Endothelial cell of umbilical vein (primary cell): ENCODE results near the gene MMP24. TPM values are rescaled to one million over a fixed set of nuclear protein-coding genes. Genes with fewer than 3 reads are reported as not detected.

Source experiments
- BruUV-seq: library from RNA; stranded (reverse); fragments of 400-500 nt; replicated peaks from 2 replicates; lab custom pipeline; 2021; lab: Mats Ljungman, UMichigan
- CTCF ChIA-PET: fragments of 300-600, 350-600 bp; sonication (Branson Sonifier 250); formaldehyde crosslinking; loops from one replicate; lab custom pipeline; 2021; ENCODE audit warnings: antibody characterized with exemption, inconsistent platforms; lab: Charles Lee
- POLR2A ChIA-PET: fragments of 300-600, 350-600 bp; sonication (Branson Sonifier 250); formaldehyde crosslinking; loops from one replicate; lab custom pipeline; 2021; ENCODE audit warnings: antibody characterized with exemption, inconsistent platforms; lab: Charles Lee
- DNase-seq: peaks from one replicate; pipeline ENCODE4 v3.0.0-alpha.2; 2011; ENCODE audit warnings: low read depth, low spot score
- FAIRE-seq: peaks from 2 replicates; lab custom pipeline; 2011; peaks lifted over from hg19 to GRCh38; lab: Jason Lieb, UNC
- H2AFZ ChIP-seq: 2 replicates; pipeline ENCODE4 v1.6.0; 2012; ENCODE audit warnings: low read depth, low read length, control low read depth, inconsistent platforms
- H3K27ac ChIP-seq: 2 replicates; pipeline ENCODE4 v1.5.1; 2011; ENCODE audit warnings: low read depth, mild to moderate bottlenecking, control low read depth, low read length, moderate library complexity; ENCODE audit not compliant: insufficient read depth
- H3K27me3 ChIP-seq, 2 experiments: 2 replicates each; pipeline versions ENCODE4 v1.6.0 to v1.6.1; 2011; ENCODE audit warnings: low read length in 2 of 2, mixed read lengths in 1 of 2; ENCODE audit not compliant: control insufficient read depth in 2 of 2, insufficient read depth in 2 of 2
- H3K36me3 ChIP-seq, 2 experiments: 2 replicates in 1 of 2; 3 replicates in 1 of 2; pipeline ENCODE4 v1.5.1; 2011; ENCODE audit warnings: low read length in 2 of 2, mild to moderate bottlenecking in 1 of 2, moderate library complexity in 1 of 2; ENCODE audit not compliant: control insufficient read depth in 2 of 2, insufficient read depth in 2 of 2; ENCODE audit errors: extremely low read depth in 1 of 2
- H3K4me1 ChIP-seq: 3 replicates; pipeline ENCODE4 v1.5.1; 2011; ENCODE audit warnings: mild to moderate bottlenecking, low read length; ENCODE audit not compliant: control insufficient read depth, insufficient read depth; ENCODE audit errors: extremely low read depth
- H3K4me2 ChIP-seq: 2 replicates; pipeline ENCODE4 v1.6.1; 2011; ENCODE audit warnings: low read length, control low read depth, mixed read lengths; ENCODE audit not compliant: insufficient read depth
- H3K4me3 ChIP-seq, 3 experiments: fragments of 200-600 bp in 1 of 3; sonication (generic), shearing (Covaris generic) in 1 of 3; replicated peaks in 1 of 3; 2 replicates each; pipeline ENCODE4 v1.5.1; 2011 to 2016; ENCODE audit warnings: control low read depth in 3 of 3, low read length in 3 of 3, mild to moderate bottlenecking in 2 of 3, inconsistent platforms in 1 of 3, low read depth in 1 of 3, moderate library complexity in 1 of 3; ENCODE audit not compliant: insufficient read depth in 1 of 3
- H3K79me2 ChIP-seq: 2 replicates; pipeline ENCODE4 v1.6.0; 2012; ENCODE audit warnings: low read length, inconsistent platforms; ENCODE audit not compliant: control insufficient read depth, insufficient read depth
- H3K9ac ChIP-seq: replicated peaks from 2 replicates; pipeline ENCODE3; 2011; ENCODE audit warnings: low read length, control low read depth; ENCODE audit not compliant: insufficient read depth; ENCODE audit errors: extremely low read depth
- H3K9me1 ChIP-seq: replicated peaks from 3 replicates; pipeline ENCODE4 v1.6.0; 2011; ENCODE audit warnings: mild to moderate bottlenecking, low read length; ENCODE audit not compliant: control insufficient read depth, insufficient read depth; ENCODE audit errors: extremely low read depth
- H3K9me3 ChIP-seq: replicated peaks from 2 replicates; pipeline ENCODE4 v1.5.1; 2012; ENCODE audit warnings: low read length, inconsistent platforms; ENCODE audit not compliant: control insufficient read depth, insufficient read depth
- H4K20me1 ChIP-seq: replicated peaks from 2 replicates; pipeline ENCODE3; 2011; ENCODE audit warnings: mild to moderate bottlenecking, low read length; ENCODE audit not compliant: control insufficient read depth, insufficient read depth; ENCODE audit errors: extremely low read depth
- CTCF ChIP-seq, 2 donors: IDR thresholded peaks; 1 replicate in 1 of 2; 2 replicates in 1 of 2; pipeline ENCODE4 v1.5.1; 2011; ENCODE audit warnings: low read length in 2 of 2, mild to moderate bottlenecking in 2 of 2, moderate library complexity in 2 of 2, control low read depth in 1 of 2, inconsistent platforms in 1 of 2, low read depth in 1 of 2; ENCODE audit not compliant: insufficient read depth in 1 of 2; ENCODE audit errors: extremely low read depth in 1 of 2
- EZH2 ChIP-seq: IDR thresholded peaks from 2 replicates; pipeline ENCODE4 v1.6.1; 2012; ENCODE audit warnings: borderline replicate concordance, low read depth, mild to moderate bottlenecking, moderate library complexity, low read length, inconsistent platforms; ENCODE audit not compliant: severe bottlenecking
- FOS ChIP-seq: IDR thresholded peaks from 2 replicates; pipeline ENCODE4 v1.6.1; 2011; ENCODE audit warnings: mild to moderate bottlenecking, low read length, moderate library complexity, borderline replicate concordance; ENCODE audit not compliant: insufficient read depth
- GATA2 ChIP-seq: IDR thresholded peaks from 2 replicates; pipeline ENCODE4 v1.7.0; 2011; ENCODE audit warnings: low read depth, mild to moderate bottlenecking, moderate library complexity, mixed read lengths, low read length; ENCODE audit not compliant: insufficient read length, insufficient read depth
- JUN ChIP-seq: IDR thresholded peaks from 2 replicates; pipeline ENCODE4 v1.6.1; 2011; ENCODE audit warnings: borderline replicate concordance, low read depth; ENCODE audit not compliant: insufficient read length, insufficient read depth
- MYC ChIP-seq: IDR thresholded peaks from one replicate; pipeline ENCODE4 v1.6.1; 2011; ENCODE audit warnings: mild to moderate bottlenecking, low read depth, low read length
- POLR2A ChIP-seq: IDR thresholded peaks from 2 replicates; pipeline ENCODE4 v1.6.1; 2012; ENCODE audit warnings: low read depth, mild to moderate bottlenecking, control low read depth, low read length
- POLR2AphosphoS5 ChIP-seq: IDR thresholded peaks from 2 replicates; pipeline ENCODE4 v1.6.1; 2012; ENCODE audit warnings: low read depth, mild to moderate bottlenecking, control low read depth, low read length, moderate library complexity; ENCODE audit not compliant: insufficient read depth
- dilution Hi-C: fragments of 300-500 bp; cut with MboI; formaldehyde crosslinking; loops from one replicate; pipeline ENCODE4 v1.15.0; 2019; ENCODE audit warnings: low sequenced_read_pairs; ENCODE audit not compliant: extremely low pct_ligation_motif_present
- intact Hi-C: fragments of 100-400 bp; cut with micrococcal nuclease; formaldehyde crosslinking; loops from one replicate; pipeline ENCODE4 v1.10.0; 2022
- polyA plus RNA-seq, 4 experiments: library from polyadenylated mRNA; depleted of rRNA in 3 of 4; stranded (reverse) in 3 of 4; unstranded in 1 of 4; fragments of >200 nt; gene quantifications; 2 replicates each; pipeline versions ENCODE4 v1.2.1 to v1.2.3, GENCODE V29; 2011 to 2012; ENCODE audit warnings: missing spikeins in 1 of 4
- total RNA-seq: library from RNA; stranded (reverse); gene quantifications from 2 replicates; pipeline ENCODE4 v1.2.3, GENCODE V29; 2021
- TF ChIP-seq, protein P1 (sequence below): IDR thresholded peaks from 2 replicates; pipeline ENCODE4 v1.6.1; 2011; ENCODE audit not compliant: insufficient read depth, insufficient read length

MMP24 gene
- total and polyA plus RNA-seq, 2 donors (not counting 3 experiments of a cell fraction or from before 2014, with no cell fraction given), result 0.27 to 0.54 TPM

GRCh38 chr20:35294293-35294685, 67.8 kb downstream of the MMP24 start:
- no peak overlapping the region for H2AFZ ChIP-seq
- no peaks in the 10 kb centered on the region for H4K20me1 ChIP-seq
- no peak overlapping the region for H3K9ac ChIP-seq
- no peaks in the 10 kb centered on the region for H3K9me1 ChIP-seq
- no TSS peak for BruUV-seq
- peaks cover 5% of the 10 kb centered on the region for H3K4me1 ChIP-seq
- dilution Hi-C loops, result no loop called here
- H3K27ac ChIP-seq, result no peak overlapping the region
- no peaks in the 10 kb centered on the region for H3K36me3 ChIP-seq
- no peaks in the 10 kb centered on the region for H3K9me3 ChIP-seq
- ChIA-PET POLR2A (no interaction called here), CTCF (interaction anchor here (2.1 kb wide), 1 partner anchor 9 kb away, joined by 9 read pairs; no protein-coding TSS in a partner anchor)
- H3K27me3 ChIP-seq, result peaks cover 0 to 2% of the 10 kb centered on the region in 2 experiments
- intact Hi-C loops, result no loop called here
- H3K4me2 ChIP-seq, result no peak overlapping the region
- no peak overlapping the region for H3K4me3 ChIP-seq
- TF ChIP-seq EZH2 (no peak), CTCF (IDR thresholded peaks at IDR 0.05; ENCODE audit: extremely low read depth in 1 of 2, insufficient read depth in 1 of 2, low read depth in 1 of 2, low read length in 2 of 2) (no peak), MYC (no peak), POLR2AphosphoS5 (no peak), JUN (no peak), FOS (no peak), POLR2A (no peak), GATA2 (no peak)
- TF ChIP-seq, protein P1, sequence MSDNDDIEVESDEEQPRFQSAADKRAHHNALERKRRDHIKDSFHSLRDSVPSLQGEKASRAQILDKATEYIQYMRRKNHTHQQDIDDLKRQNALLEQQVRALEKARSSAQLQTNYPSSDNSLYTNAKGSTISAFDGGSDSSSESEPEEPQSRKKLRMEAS, result no peak
- H3K79me2 ChIP-seq, result no peaks in the 10 kb centered on the region
- DNase-seq (no peak), FAIRE-seq (no peak)
